ENCODE measurements around the gene MALRD1.

The MALRD1 gene

DNA sequence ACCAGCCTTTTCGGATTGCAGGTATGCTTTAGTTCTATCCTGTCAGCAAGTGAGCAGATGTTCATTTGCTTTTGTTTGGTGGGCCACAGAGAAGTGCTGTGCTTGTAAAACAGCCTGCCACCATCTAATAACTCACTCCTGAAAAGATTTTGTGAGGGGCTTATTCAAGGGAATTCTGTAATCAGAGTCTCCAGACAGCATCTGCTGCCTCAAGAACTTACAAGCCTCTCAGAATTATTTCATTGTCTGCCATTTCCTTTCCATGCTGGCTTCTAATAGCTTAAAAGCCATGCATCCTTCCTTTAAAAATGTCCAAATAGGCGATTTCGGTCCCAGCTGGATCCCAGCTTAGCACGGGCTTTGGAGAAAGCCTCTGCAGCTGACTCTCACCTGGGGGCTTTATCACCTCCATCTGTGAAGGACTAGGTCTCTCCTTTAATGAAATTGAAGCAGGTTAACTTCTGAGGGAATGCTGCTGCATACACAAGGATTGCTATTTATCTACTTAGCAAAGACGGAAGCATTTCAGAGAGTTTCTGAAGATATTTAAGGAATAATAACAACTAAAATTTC lies 48.0 kb downstream of the MALRD1 start:
- TF ChIP-seq SIN3A (IDR thresholded peaks at IDR 0.05; ENCODE audit: borderline replicate concordance, insufficient read depth, low read length) (no peak), TAF1 (IDR thresholded peaks at IDR 0.05; ENCODE audit: borderline replicate concordance, insufficient read depth, low read length) (no peak), FOXP2 (optimal IDR thresholded peaks at IDR 0.05; ENCODE audit: borderline replicate concordance, extremely low read depth, extremely low read length, insufficient read depth) (no peak), POLR2AphosphoS5 (IDR thresholded peaks at IDR 0.05; ENCODE audit: low read depth, low read length) (no peak)
- TF ChIP-seq, protein P1, sequence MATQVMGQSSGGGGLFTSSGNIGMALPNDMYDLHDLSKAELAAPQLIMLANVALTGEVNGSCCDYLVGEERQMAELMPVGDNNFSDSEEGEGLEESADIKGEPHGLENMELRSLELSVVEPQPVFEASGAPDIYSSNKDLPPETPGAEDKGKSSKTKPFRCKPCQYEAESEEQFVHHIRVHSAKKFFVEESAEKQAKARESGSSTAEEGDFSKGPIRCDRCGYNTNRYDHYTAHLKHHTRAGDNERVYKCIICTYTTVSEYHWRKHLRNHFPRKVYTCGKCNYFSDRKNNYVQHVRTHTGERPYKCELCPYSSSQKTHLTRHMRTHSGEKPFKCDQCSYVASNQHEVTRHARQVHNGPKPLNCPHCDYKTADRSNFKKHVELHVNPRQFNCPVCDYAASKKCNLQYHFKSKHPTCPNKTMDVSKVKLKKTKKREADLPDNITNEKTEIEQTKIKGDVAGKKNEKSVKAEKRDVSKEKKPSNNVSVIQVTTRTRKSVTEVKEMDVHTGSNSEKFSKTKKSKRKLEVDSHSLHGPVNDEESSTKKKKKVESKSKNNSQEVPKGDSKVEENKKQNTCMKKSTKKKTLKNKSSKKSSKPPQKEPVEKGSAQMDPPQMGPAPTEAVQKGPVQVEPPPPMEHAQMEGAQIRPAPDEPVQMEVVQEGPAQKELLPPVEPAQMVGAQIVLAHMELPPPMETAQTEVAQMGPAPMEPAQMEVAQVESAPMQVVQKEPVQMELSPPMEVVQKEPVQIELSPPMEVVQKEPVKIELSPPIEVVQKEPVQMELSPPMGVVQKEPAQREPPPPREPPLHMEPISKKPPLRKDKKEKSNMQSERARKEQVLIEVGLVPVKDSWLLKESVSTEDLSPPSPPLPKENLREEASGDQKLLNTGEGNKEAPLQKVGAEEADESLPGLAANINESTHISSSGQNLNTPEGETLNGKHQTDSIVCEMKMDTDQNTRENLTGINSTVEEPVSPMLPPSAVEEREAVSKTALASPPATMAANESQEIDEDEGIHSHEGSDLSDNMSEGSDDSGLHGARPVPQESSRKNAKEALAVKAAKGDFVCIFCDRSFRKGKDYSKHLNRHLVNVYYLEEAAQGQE (IDR thresholded peaks at IDR 0.05; ENCODE audit: insufficient read depth in 1 of 2, low read depth in 2 of 2, low read length in 2 of 2), result no peak

DNA sequence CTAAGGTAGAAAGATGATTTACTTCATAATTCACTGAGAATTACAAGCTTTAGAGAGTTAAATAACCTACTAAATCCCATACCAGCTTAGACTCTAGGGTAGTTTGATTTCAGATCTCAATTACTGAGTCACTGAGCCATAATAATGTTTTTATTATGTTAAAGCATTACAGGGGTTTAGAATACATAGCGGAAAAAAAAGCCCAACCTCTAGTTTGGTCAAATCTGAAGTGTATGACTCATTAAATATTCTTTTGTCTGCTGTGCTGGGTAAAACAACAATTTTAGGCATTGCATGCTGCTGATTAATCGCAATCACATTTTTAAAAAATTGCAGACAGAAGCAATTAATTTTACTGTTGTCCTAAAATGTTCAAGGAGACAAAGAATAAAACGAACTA lies 48.5 kb downstream of the MALRD1 start:
- no peak for TF ChIP-seq TAF1 (IDR thresholded peaks at IDR 0.05; ENCODE audit: borderline replicate concordance, insufficient read depth, low read length)
- TF ChIP-seq, protein P1 (IDR thresholded peaks at IDR 0.05; ENCODE audit: insufficient read depth in 1 of 2, low read depth in 2 of 2, low read length in 2 of 2), result no peak
- TF ChIP-seq POLR2AphosphoS5 (IDR thresholded peaks at IDR 0.05; ENCODE audit: low read depth, low read length), result no peak
- no peak for TF ChIP-seq SIN3A (IDR thresholded peaks at IDR 0.05; ENCODE audit: borderline replicate concordance, insufficient read depth, low read length)
- TF ChIP-seq FOXP2 (optimal IDR thresholded peaks at IDR 0.05; ENCODE audit: borderline replicate concordance, extremely low read depth, extremely low read length, insufficient read depth), result no peak

DNA sequence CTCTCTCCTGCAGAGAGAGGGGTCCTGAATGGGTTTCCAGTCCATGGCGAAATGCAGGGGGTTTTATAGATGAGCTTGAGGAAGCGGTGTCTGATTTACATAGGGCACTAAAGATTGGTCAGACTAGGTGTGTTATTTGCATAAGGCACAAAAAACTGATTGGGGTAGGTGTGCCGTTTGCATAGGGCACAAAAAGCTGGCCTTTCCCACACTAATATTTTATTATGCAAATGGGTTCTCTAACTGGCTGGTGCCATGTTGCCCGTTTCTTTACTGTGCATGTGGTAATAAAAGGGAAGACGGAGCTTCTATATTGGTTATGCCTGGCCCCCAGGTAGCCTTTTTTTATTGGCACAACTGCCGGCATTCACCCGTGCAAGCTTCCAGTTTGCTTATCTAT lies 50.2 kb downstream of the MALRD1 start:
- TF ChIP-seq, protein P1 (IDR thresholded peaks at IDR 0.05; ENCODE audit: insufficient read depth in 1 of 2, low read depth in 2 of 2, low read length in 2 of 2), result no peak
- TF ChIP-seq TAF1 (IDR thresholded peaks at IDR 0.05; ENCODE audit: borderline replicate concordance, insufficient read depth, low read length), result no peak
- no peak for TF ChIP-seq POLR2AphosphoS5 (IDR thresholded peaks at IDR 0.05; ENCODE audit: low read depth, low read length)
- no peak for TF ChIP-seq FOXP2 (optimal IDR thresholded peaks at IDR 0.05; ENCODE audit: borderline replicate concordance, extremely low read depth, extremely low read length, insufficient read depth)
- TF ChIP-seq SIN3A (IDR thresholded peaks at IDR 0.05; ENCODE audit: borderline replicate concordance, insufficient read depth, low read length), result no peak

DNA sequence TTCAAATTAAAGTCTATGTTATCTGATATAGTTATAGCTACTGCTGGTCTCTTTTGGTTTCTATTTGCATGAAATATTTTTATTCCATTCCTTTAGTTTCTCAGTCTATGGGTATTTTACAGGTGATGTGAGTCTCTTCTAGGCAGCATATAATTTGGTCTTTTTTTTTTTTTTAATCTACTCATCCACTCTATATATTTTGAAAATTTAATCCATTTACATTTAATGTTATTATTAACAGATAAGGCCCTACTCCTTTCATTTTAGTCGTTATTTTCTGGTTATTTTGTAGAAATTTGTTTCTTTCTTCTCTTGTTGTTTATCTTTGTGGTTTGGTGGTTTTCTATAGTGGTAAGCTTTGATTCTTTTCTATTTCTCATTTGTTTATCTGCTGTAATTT lies 58.8 kb downstream of the MALRD1 start:
- TF ChIP-seq FOXP2 (optimal IDR thresholded peaks at IDR 0.05; ENCODE audit: borderline replicate concordance, extremely low read depth, extremely low read length, insufficient read depth) (no peak), TAF1 (IDR thresholded peaks at IDR 0.05; ENCODE audit: borderline replicate concordance, insufficient read depth, low read length) (no peak)
- TF ChIP-seq, protein P1 (IDR thresholded peaks at IDR 0.05; ENCODE audit: insufficient read depth in 1 of 2, low read depth in 2 of 2, low read length in 2 of 2), result no peak

Measured in PFSK-1 (cell line).